Measurements from ENCODE around the gene MFF.

DNA sequence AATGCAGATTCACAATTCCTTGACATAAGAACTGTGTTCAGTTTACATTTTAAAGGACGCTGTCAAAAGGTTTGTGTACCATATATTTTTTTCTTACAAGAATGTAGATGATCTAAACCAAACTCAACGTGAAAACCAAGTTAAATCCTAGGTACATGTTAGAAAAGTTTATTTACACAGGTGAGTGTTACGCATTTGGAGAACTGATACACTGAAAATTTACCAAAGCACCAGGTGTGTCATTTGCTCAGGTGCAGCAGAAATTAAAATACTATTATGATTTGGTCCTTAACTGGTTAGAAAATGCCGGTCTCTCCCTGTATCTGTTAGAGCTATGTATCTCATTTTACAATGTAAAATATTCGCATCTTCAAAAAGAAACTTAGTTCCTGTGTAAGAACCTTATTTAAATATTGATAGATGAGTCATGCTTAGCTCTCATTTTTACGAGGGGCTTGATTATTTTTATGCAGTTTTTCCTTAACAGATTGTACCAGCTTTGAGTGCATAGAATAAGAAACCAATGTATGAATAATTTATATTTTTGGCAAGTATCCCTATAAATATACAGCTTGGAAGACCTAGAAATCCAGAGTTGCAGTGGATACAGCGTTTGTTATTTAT is 25.1 kb downstream of the MFF start:
- no peak for TF ChIP-seq POLR2A (IDR thresholded peaks at IDR 0.05)
- TF ChIP-seq, protein P1, sequence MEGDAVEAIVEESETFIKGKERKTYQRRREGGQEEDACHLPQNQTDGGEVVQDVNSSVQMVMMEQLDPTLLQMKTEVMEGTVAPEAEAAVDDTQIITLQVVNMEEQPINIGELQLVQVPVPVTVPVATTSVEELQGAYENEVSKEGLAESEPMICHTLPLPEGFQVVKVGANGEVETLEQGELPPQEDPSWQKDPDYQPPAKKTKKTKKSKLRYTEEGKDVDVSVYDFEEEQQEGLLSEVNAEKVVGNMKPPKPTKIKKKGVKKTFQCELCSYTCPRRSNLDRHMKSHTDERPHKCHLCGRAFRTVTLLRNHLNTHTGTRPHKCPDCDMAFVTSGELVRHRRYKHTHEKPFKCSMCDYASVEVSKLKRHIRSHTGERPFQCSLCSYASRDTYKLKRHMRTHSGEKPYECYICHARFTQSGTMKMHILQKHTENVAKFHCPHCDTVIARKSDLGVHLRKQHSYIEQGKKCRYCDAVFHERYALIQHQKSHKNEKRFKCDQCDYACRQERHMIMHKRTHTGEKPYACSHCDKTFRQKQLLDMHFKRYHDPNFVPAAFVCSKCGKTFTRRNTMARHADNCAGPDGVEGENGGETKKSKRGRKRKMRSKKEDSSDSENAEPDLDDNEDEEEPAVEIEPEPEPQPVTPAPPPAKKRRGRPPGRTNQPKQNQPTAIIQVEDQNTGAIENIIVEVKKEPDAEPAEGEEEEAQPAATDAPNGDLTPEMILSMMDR (IDR thresholded peaks at IDR 0.05) = no peak
